ENCODE measurements around the gene HCN4. TPM values are rescaled to one million over a fixed set of nuclear protein-coding genes. Genes with fewer than 3 reads are reported as not detected.

The HCN4 gene
- total RNA-seq, 1 experiment from 2014 or later: not detected

DNA sequence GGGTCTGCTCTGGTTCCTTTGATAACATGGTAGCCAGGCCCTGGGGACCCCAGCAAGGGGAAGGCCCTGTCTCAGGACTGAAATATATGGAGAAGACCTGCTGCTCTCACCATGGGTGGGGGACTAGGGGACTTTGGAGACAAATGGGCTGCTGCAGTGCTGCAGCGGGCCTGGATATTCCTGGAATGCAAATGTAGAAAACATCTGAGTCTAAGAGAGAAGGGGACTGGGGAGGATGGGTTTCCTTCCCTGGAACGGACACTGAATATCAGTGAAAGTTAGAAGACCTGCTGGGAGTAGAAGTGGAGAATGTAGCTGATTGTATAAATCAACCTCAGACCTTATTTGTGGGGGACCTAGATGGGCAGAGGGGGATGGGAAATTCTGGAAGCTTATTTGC, 3.1 kb upstream of the HCN4 start:
- Histone ChIP-seq H3K27ac (no peak overlapping the region), H3K27me3 (replicated peaks) (peaks cover 63% of the 10 kb centered on the region), H3K36me3 (no peaks in the 10 kb centered on the region), H3K4me3 (no peak overlapping the region), H3K4me1 (replicated peaks) (peaks cover 12% of the 10 kb centered on the region), H3K9me3 (replicated peaks) (no peaks in the 10 kb centered on the region)
- no peak for DNase-seq (ENCODE audit: low read depth in 1 of 2, low spot score in 2 of 2)

DNA sequence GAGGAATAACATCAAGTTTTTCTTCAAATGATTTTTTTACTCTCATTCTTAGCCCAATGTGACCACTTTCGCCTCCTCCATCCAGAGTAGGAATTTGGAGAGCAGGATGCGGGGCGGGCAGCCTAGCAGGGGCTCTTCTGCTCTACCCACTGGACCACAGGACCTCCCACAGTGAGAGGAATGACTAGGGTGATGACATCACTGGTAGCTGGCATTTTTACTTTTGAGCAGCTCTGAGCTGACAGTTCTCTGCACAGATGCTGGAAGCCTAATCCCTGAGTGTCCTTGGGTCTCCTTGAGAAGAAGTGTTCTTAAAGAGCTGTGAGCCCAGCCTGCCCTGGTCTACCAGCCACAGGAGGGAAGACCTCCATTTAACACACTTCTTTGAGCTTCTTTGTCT, 1.4 kb upstream of the HCN4 start:
- no peak overlapping the region for H3K4me3 ChIP-seq
- H3K9me3 ChIP-seq (replicated peaks): no peaks in the 10 kb centered on the region
- H3K36me3 ChIP-seq: no peaks in the 10 kb centered on the region
- DNase-seq (ENCODE audit: low read depth in 1 of 2, low spot score in 2 of 2): no peak
- H3K27me3 ChIP-seq (replicated peaks): peaks cover 80% of the 10 kb centered on the region
- no peak overlapping the region for H3K27ac ChIP-seq
- peaks cover 12% of the 10 kb centered on the region for H3K4me1 ChIP-seq (replicated peaks)

DNA sequence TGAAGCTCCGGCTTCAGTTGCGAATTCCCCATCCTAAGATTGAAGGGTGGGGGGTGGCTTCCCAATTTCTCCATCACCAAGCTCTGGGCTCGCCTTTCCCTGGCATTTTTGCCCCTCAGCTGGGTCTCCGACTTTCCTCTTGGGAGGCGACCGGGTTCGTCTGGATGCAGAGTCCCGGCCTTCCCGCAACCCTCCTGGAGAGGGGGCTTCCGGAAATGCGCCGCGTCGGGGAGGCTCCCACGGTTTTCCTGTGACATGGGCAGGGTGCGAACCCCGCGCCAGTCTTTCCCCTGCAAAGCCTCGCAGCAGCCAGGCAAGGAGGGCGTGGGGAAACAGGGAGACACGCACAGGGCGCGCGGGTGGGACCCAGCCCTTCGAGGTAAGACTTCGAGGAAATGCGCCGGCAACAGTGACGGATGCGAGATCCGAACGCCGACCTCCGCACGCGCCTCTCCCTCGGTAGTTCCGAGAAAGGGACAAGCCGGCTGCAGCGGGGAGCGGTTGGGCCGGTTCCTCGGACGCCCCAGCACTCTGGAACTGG, 466 bp upstream of the HCN4 start:
- no peak for DNase-seq (ENCODE audit: low read depth in 1 of 2, low spot score in 2 of 2)
- no peak overlapping the region for H3K27ac ChIP-seq
- H3K4me1 ChIP-seq (replicated peaks): peaks cover 12% of the 10 kb centered on the region
- no peak overlapping the region for H3K4me3 ChIP-seq
- no peaks in the 10 kb centered on the region for H3K36me3 ChIP-seq
- H3K27me3 ChIP-seq (replicated peaks): peaks cover 87% of the 10 kb centered on the region
- H3K9me3 ChIP-seq (replicated peaks): no peaks in the 10 kb centered on the region

DNA sequence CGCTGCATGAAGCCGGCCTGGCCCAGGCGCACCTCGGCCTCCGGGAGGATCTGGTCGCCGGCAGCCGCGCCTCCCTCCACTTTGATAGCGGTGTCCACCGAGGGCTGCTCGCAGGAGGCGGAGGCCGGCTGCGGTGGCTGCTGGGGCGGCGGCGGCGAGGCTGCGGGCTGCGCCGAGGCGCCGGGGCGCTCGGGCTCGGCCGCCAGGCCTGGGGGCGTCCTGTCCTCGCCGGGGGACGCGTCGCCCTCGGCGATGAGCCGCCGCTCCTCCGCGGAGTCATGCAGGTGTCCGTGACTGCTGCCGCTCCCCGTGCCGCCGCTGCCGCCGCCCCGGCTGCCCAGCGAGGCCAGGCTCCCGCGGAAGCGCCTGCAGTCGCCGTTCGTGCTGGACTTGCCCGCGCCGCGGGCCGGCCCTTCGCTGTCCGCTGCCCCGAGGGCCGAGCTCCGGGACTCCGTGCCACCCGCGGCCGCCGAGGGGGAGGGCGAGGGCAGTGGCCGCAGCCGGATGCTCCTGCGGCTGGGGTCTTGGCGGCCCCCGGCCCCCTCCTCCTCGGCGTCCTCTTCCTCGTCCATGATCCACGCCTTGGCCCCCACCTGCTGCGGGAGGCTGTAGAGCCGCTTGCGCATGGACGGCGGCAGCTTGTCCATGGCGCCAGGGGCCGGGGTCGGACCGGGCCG, 996 bp downstream of the HCN4 start:
- Histone ChIP-seq H3K27ac (no peak overlapping the region), H3K36me3 (no peaks in the 10 kb centered on the region), H3K4me1 (replicated peaks) (peaks cover 12% of the 10 kb centered on the region), H3K27me3 (replicated peaks) (peaks cover 86% of the 10 kb centered on the region), H3K4me3 (no peak overlapping the region), H3K9me3 (replicated peaks) (no peaks in the 10 kb centered on the region)
- no peak for DNase-seq (ENCODE audit: low read depth in 1 of 2, low spot score in 2 of 2)

DNA sequence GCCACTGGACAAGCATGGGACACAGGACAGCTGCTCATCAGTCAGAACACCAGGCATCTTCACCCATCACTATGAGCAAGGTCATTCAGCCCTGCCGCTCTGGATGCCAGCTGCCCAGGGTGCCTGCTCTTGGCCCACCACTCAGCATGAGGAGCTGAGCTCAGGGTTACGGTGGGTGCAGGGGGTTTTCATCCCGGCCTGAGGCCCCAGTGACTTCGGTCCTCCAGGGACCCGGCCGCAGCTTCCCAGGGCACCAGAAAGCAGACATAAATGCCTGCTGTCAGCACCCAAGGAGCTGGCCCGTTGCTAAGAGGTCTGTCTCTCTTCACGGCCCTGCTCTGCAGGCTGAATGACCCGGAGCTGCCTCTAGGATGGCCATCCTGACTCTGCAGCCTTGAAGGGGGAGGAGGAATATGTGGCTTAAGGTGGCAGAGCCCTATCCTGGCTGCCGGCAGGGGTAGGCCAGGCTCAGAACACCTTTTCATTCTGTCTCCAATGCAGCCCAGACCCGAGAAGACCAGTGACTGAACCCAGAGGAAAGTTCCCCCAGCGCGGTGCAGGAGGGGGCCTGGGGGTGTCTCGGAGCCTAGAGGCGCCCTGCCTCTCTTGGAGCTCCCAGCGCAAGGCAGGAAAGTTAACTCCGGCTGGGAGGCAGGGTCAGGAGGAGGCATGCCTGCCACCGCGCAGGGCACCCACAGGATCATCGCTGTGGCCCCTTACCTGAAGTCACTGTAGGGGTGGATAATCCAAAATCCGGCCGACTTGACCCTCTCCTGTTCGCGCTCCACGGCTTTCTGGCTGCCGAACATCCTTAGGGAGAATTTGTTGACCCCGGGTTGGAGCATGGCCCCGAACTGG, 1.8 kb downstream of the HCN4 start:
- no peak overlapping the region for H3K4me3 ChIP-seq
- no peaks in the 10 kb centered on the region for H3K9me3 ChIP-seq (replicated peaks)
- H3K27ac ChIP-seq: no peak overlapping the region
- peaks cover 12% of the 10 kb centered on the region for H3K4me1 ChIP-seq (replicated peaks)
- H3K36me3 ChIP-seq: no peaks in the 10 kb centered on the region
- H3K27me3 ChIP-seq (replicated peaks): peaks cover 88% of the 10 kb centered on the region
- DNase-seq (ENCODE audit: low read depth in 1 of 2, low spot score in 2 of 2): no peak

DNA sequence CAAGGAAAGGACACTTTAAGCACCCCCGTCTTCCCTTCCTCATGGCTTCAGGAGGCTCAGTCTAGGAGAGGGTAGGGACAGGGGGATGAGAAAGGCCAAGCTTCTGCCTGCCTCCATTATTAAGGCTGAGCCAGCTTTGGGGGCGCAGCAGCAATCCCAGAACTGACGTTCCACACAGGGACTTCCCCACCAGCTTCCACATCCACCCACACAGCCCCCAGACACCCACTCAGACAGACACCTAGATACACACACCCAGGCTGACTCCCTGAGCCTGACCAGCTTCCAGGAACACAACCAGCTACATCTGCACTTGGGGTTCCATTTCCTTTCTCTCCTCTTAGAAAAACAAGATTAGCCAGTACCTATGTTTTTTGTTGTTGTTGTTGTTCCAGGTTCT, 4.7 kb downstream of the HCN4 start:
- peaks cover 79% of the 10 kb centered on the region for H3K27me3 ChIP-seq (replicated peaks)
- peaks cover 12% of the 10 kb centered on the region for H3K4me1 ChIP-seq (replicated peaks)
- H3K9me3 ChIP-seq (replicated peaks): no peaks in the 10 kb centered on the region
- no peak overlapping the region for H3K27ac ChIP-seq
- no peak for DNase-seq (ENCODE audit: low read depth in 1 of 2, low spot score in 2 of 2)
- H3K4me3 ChIP-seq: no peak overlapping the region
- H3K36me3 ChIP-seq: no peaks in the 10 kb centered on the region

DNA sequence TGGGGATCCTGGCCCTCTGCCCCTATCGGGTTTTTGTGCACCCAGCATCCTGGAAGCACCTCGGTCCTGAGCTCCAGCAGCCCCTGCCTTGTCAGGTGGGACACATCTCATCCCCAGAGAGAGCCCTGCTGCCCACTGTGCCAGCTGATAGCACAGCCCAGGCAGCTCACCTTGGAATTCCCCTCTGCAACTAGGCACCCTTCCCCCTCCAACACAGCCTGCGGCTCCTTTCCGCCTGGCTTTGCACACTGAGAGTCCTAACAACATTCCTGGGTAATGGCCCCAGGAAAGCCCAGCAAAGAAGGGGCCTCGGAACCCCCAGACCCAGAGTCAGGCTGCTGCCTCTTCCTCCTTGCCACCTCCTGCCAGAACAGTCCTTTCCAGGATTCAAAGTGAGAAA, 5.9 kb downstream of the HCN4 start:
- Histone ChIP-seq H3K9me3 (replicated peaks) (no peaks in the 10 kb centered on the region), H3K27me3 (replicated peaks) (peaks cover 75% of the 10 kb centered on the region), H3K4me3 (no peak overlapping the region), H3K36me3 (no peaks in the 10 kb centered on the region), H3K4me1 (replicated peaks) (peaks cover 3% of the 10 kb centered on the region), H3K27ac (no peak overlapping the region)
- no peak for DNase-seq (ENCODE audit: low read depth in 1 of 2, low spot score in 2 of 2)

DNA sequence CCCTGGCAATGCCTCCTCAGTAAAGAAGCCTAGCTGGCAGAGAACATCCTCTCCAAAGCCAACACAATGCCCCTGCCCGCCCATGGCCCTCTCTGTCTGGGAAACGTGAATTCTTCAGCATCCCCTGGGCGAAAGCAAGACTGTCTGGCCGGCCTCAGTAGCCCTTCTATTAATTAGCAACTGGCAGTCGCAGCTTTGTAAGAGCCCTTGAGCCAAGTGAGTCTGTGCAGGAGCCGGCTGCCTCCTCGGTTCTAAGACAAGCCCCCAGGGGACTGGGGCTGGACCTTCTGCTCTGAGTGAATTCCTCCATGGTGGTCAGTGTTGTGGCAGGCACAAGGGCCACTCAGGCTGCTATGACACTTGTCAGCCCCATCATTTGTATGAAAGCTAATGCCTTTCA, 7.4 kb downstream of the HCN4 start:
- Histone ChIP-seq H3K9me3 (replicated peaks) (no peaks in the 10 kb centered on the region), H3K36me3 (no peaks in the 10 kb centered on the region), H3K27ac (no peak overlapping the region), H3K27me3 (replicated peaks) (peaks cover 60% of the 10 kb centered on the region), H3K4me3 (no peak overlapping the region), H3K4me1 (replicated peaks) (no peaks in the 10 kb centered on the region)
- DNase-seq (ENCODE audit: low read depth in 1 of 2, low spot score in 2 of 2): no peak

DNA sequence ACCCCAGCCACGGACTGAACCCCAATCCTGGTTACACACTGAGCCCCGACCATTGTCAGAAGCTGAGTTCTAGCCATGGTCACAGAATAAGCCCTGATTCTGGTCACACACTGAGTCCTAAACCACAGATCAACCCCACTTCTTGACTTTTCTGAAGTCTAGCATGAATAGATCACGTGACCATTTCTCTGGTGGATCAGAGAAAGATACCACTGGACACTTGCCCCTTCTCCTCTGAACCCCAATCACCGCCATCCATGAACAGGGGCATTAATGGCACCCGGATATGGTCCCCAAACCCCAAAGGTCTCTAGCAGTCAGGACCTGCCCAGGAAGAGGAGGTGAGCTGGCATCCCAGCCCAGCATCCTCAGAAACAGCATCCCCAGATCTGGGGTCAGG, 9.1 kb downstream of the HCN4 start:
- no peak overlapping the region for H3K4me3 ChIP-seq
- no peak for DNase-seq (ENCODE audit: low read depth in 1 of 2, low spot score in 2 of 2)
- H3K27ac ChIP-seq: no peak overlapping the region
- H3K9me3 ChIP-seq (replicated peaks): no peaks in the 10 kb centered on the region
- no peaks in the 10 kb centered on the region for H3K4me1 ChIP-seq (replicated peaks)
- peaks cover 44% of the 10 kb centered on the region for H3K27me3 ChIP-seq (replicated peaks)
- H3K36me3 ChIP-seq: no peaks in the 10 kb centered on the region

DNA sequence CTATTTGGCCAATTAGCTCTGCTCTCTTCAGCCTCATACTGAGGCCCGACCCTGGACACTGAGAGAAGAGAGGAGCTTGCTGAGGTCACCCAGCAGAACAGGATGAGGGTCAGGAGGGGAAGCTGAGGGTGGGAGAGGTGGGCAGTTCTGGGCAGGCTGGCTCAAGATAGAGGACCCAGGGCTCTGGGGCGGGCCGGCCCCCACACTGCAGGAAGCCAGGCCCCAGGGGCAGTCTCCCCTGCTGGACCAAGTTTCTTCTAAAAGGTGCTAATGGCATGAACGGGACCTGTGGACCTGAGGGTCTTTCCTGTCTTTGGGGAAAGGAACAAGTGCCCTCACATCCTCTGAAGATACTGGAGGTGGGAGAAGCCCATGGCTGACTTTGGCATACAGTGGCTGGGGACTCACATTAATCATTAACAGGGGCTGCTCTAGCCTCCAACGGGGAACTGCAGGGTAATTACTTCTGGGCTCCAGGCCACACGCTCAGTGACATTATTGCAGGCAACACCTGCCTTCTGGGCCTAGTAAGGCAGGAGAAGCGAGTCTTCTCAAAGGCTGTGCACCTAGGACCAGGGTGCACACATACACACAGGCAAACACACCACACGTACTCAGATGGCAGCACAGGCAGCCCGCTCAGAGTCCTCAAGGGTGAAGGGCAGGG, 10.6 kb downstream of the HCN4 start:
- Histone ChIP-seq H3K27ac (no peak overlapping the region), H3K4me3 (no peak overlapping the region), H3K9me3 (replicated peaks) (no peaks in the 10 kb centered on the region), H3K27me3 (replicated peaks) (peaks cover 37% of the 10 kb centered on the region), H3K36me3 (no peaks in the 10 kb centered on the region), H3K4me1 (replicated peaks) (no peaks in the 10 kb centered on the region)
- DNase-seq (ENCODE audit: low read depth in 1 of 2, low spot score in 2 of 2): no peak

DNA sequence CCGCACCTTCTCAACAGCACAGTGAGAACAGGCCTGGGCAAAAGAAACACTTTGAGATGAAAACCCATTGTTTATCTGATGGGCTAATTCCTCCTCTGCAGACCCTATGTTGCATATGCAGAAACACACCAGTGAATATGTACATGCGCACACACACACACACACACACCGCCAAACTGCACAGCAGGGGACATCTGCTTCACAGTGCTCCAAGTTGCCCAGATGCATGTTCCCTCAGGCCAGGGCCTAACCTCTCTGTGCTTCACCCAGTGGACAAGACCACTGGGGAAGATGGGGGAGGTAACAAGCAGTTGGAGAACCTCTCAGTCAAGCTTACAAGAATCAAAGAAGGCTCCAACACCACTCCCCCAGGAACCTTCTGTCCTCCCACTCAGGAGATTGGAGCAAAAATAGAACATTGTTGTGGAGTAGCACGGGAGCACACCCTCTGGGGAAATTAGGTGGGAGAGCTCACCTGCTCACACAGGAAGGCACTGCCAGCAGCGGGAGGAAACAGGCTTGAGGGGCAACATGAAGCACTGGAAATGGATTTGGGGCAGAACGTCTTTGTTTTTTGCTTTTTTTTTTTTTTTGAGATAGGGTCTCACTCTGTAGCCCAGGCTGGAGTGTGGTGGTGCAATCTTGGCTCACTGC, 13.0 kb downstream of the HCN4 start:
- Histone ChIP-seq H3K9me3 (replicated peaks) (no peaks in the 10 kb centered on the region), H3K4me3 (no peak overlapping the region), H3K27ac (no peak overlapping the region), H3K36me3 (no peaks in the 10 kb centered on the region), H3K4me1 (replicated peaks) (no peaks in the 10 kb centered on the region), H3K27me3 (replicated peaks) (peaks cover 17% of the 10 kb centered on the region)
- DNase-seq (ENCODE audit: low read depth in 1 of 2, low spot score in 2 of 2): no peak

DNA sequence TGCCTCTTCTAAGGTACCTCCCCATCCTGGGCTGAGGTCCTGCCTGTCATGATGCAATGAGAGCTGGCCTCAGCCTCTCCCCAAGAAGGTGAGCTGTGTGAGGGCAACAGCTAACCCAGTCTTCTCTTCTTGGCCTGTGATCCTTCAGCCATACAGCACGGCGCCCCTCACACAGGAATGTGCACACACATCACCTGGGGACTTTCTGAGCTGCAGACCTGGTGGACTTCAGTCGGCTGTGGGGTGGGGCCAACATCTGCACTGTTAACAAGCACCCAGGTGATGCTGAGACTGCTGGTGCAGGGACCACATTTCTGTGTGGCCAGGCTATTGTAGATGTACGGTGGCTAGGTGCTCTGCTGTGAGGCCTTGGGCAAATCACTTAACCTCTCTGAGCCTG, 14.5 kb downstream of the HCN4 start:
- no peaks in the 10 kb centered on the region for H3K4me1 ChIP-seq (replicated peaks)
- H3K4me3 ChIP-seq: no peak overlapping the region
- H3K27ac ChIP-seq: no peak overlapping the region
- DNase-seq (ENCODE audit: low read depth in 1 of 2, low spot score in 2 of 2): no peak
- no peaks in the 10 kb centered on the region for H3K36me3 ChIP-seq
- no peaks in the 10 kb centered on the region for H3K9me3 ChIP-seq (replicated peaks)
- H3K27me3 ChIP-seq (replicated peaks): peaks cover 8% of the 10 kb centered on the region

DNA sequence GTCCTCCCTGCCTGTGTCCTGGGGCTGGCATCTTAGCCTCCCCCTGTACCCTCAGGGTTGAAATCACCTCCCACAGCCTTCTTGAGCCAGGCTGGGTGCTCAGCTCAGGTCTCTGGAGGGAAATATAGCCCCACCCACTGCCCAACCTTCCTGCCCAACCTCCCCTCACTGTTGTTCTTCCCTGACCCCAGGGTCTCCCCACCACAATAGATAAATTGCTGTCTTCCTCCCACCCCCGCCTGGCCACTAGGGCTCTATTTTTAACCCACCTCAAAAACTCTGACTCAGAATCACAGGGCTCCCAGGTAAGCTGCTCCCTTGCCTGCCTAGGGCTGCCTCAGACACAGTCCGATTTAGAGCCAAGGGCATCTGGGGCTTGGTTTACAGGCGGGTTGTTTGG, 15.0 kb downstream of the HCN4 start:
- Histone ChIP-seq H3K4me3 (no peak overlapping the region), H3K9me3 (replicated peaks) (no peaks in the 10 kb centered on the region), H3K4me1 (replicated peaks) (no peaks in the 10 kb centered on the region), H3K36me3 (no peaks in the 10 kb centered on the region), H3K27me3 (replicated peaks) (peaks cover 5% of the 10 kb centered on the region), H3K27ac (no peak overlapping the region)
- no peak for DNase-seq (ENCODE audit: low read depth in 1 of 2, low spot score in 2 of 2)
